ENCODE data around the gene MRC1.

- no peak for TF ChIP-seq TAF1 (IDR thresholded peaks at IDR 0.05; ENCODE audit: low read depth, low read length)
- no peak for TF ChIP-seq POLR2AphosphoS5 (IDR thresholded peaks at IDR 0.05; ENCODE audit: low read depth, low read length)
These were observed 38.6 kb downstream of the MRC1 start for GRCh38 chr10:17847585-17848296.

Data from GM12891 (cell line).